Measurements from ENCODE around the gene WDFY2.

Gene WDFY2

DNA sequence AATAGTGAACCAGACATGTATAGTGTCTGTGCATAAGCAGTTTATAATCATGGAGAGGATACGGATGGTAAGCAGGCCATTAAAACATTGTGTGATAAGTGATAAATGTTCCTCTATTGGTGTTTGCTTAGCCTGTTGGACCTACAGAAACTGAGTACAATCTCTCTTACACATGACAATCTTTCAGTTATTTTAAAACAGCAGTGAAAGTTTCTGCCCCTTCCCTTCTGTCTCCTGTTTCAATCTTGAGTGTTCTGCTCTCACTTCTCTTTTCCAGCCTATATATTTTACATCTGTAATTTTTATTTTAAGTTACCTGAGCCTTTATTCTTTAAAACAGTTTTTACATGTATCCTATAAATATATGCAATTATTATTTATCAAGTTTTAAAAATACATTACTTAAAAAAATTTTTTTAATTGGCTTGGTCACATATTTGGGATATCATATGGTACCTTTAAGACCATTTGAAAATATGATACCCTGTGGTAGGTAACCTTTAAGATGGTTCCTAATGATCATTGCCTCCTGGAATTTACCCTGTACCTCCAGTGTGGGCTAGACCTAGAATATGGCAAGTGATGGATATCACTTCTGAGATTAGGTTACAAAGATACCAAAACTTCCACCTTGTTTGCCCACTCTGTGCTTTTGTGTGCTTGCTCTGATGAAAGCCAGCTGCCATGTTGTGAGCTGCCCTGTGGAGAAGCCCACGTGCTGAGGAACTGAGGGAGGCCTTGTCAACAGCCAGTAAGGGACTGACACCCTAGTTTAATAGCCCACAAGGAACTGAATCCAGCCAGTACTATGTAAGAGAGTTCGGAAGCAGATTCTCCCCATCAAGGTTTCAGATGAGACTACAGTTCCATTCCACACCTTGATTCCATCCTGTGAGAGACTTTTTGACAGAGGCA lies 120.4 kb downstream of the WDFY2 start:
- Mint-ChIP-seq H3K36me3 (peaks cover 18% of the 10 kb centered on the region), H3K9me3 (ENCODE audit: low read depth) (no peaks in the 10 kb centered on the region), H3K4me1 (ENCODE audit: low read depth) (no peaks in the 10 kb centered on the region), H3K27me3 (no peaks in the 10 kb centered on the region), H3K4me3 (no peak overlapping the region), H3K27ac (no peak overlapping the region)

GRCh38 chr13:51707461-51707860 lies 123.2 kb downstream of the WDFY2 start:
- Mint-ChIP-seq H3K27me3 (no peaks in the 10 kb centered on the region), H3K4me1 (ENCODE audit: low read depth) (no peaks in the 10 kb centered on the region), H3K36me3 (peaks cover 16% of the 10 kb centered on the region), H3K27ac (no peak overlapping the region), H3K4me3 (no peak overlapping the region), H3K9me3 (ENCODE audit: low read depth) (no peaks in the 10 kb centered on the region)

GRCh38 chr13:51713807-51714206 lies 129.5 kb downstream of the WDFY2 start:
- H3K36me3 Mint-ChIP-seq: no peaks in the 10 kb centered on the region
- H3K4me3 Mint-ChIP-seq: no peak overlapping the region
- no peaks in the 10 kb centered on the region for H3K9me3 Mint-ChIP-seq (ENCODE audit: low read depth)
- no peak overlapping the region for H3K27ac Mint-ChIP-seq
- no peaks in the 10 kb centered on the region for H3K27me3 Mint-ChIP-seq
- no peaks in the 10 kb centered on the region for H3K4me1 Mint-ChIP-seq (ENCODE audit: low read depth)

DNA sequence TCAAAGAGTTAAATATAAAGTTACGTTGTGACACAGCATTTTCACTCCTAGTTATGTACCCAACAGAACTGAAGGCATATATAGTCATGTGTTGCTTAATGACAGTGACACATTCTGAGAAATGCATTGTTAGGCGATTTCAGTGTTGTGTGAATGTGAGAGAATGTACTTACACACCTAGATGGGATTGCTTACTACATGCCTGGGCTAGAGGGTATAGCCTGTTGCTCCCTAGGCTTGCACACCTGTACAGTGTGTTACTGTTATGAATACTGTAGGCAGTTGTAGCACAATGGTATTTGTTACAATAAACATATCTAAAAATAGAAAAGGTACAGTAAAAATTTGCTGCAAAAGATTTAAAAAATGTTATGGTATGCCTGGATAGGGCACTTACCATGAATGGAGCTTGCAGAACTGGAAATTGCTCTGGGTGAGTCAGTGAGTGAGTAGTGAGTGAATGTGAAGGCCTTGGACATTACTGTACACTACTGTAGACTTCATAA lies 130.5 kb downstream of the WDFY2 start:
- no peak overlapping the region for H3K27ac Mint-ChIP-seq
- no peaks in the 10 kb centered on the region for H3K4me1 Mint-ChIP-seq (ENCODE audit: low read depth)
- H3K4me3 Mint-ChIP-seq: no peak overlapping the region
- peaks cover 3% of the 10 kb centered on the region for H3K36me3 Mint-ChIP-seq
- H3K27me3 Mint-ChIP-seq: no peaks in the 10 kb centered on the region
- H3K9me3 Mint-ChIP-seq (ENCODE audit: low read depth): no peaks in the 10 kb centered on the region

GRCh38 chr13:51715613-51716012 lies 131.4 kb downstream of the WDFY2 start:
- Mint-ChIP-seq H3K4me1 (ENCODE audit: low read depth) (no peaks in the 10 kb centered on the region), H3K36me3 (peaks cover 5% of the 10 kb centered on the region), H3K9me3 (ENCODE audit: low read depth) (no peaks in the 10 kb centered on the region)

GRCh38 chr13:51717786-51718398 lies 133.6 kb downstream of the WDFY2 start:
- Mint-ChIP-seq H3K4me3 (no peak overlapping the region), H3K36me3 (peaks cover 7% of the 10 kb centered on the region), H3K4me1 (ENCODE audit: low read depth) (no peaks in the 10 kb centered on the region), H3K9me3 (ENCODE audit: low read depth) (no peaks in the 10 kb centered on the region), H3K27me3 (no peaks in the 10 kb centered on the region), H3K27ac (no peak overlapping the region)

More at GRCh38 chr13:51715613-51716012, 131.4 kb downstream of the WDFY2 start:
- no peak overlapping the region for H3K4me3 Mint-ChIP-seq
- no peak overlapping the region for H3K27ac Mint-ChIP-seq
- H3K27me3 Mint-ChIP-seq: no peaks in the 10 kb centered on the region

DNA sequence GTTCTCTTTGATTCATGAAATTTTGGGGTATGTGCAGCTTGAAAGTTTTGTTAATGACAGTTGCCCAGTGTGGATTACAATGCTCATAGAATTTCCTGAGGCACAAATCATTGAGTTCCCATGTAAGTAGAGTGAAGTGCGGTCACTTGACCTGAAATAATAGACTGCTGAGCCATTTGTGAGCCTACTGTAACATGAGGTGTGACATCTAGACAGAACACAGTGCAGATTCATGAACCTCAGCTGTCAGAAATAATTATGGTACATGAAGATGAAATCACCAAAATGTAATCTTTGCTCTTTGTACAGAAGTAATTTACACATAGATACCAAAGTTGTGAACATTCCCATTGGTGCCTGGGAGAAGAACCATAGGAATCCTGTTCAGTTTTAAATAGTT lies 135.1 kb downstream of the WDFY2 start:
- peaks cover 7% of the 10 kb centered on the region for H3K36me3 Mint-ChIP-seq
- H3K27ac Mint-ChIP-seq: no peak overlapping the region

GRCh38 chr13:51721496-51721895 lies 137.2 kb downstream of the WDFY2 start:
- H3K4me3 Mint-ChIP-seq: no peak overlapping the region
- peaks cover 13% of the 10 kb centered on the region for H3K36me3 Mint-ChIP-seq
- H3K27ac Mint-ChIP-seq: no peak overlapping the region
- H3K4me1 Mint-ChIP-seq (ENCODE audit: low read depth): no peaks in the 10 kb centered on the region
- no peaks in the 10 kb centered on the region for H3K27me3 Mint-ChIP-seq
- no peaks in the 10 kb centered on the region for H3K9me3 Mint-ChIP-seq (ENCODE audit: low read depth)

More for the DNA sequence above, 135.1 kb downstream of the WDFY2 start:
- Mint-ChIP-seq H3K27me3 (no peaks in the 10 kb centered on the region), H3K4me1 (ENCODE audit: low read depth) (no peaks in the 10 kb centered on the region), H3K4me3 (no peak overlapping the region), H3K9me3 (ENCODE audit: low read depth) (no peaks in the 10 kb centered on the region)

- Mint-ChIP-seq H3K9me3 (ENCODE audit: low read depth) (no peaks in the 10 kb centered on the region), H3K27me3 (no peaks in the 10 kb centered on the region), H3K27ac (no peak overlapping the region), H3K4me1 (ENCODE audit: low read depth) (no peaks in the 10 kb centered on the region), H3K4me3 (no peak overlapping the region), H3K36me3 (peaks cover 16% of the 10 kb centered on the region)
Measured at GRCh38 chr13:51723529-51723928, 139.3 kb downstream of the WDFY2 start.

DNA sequence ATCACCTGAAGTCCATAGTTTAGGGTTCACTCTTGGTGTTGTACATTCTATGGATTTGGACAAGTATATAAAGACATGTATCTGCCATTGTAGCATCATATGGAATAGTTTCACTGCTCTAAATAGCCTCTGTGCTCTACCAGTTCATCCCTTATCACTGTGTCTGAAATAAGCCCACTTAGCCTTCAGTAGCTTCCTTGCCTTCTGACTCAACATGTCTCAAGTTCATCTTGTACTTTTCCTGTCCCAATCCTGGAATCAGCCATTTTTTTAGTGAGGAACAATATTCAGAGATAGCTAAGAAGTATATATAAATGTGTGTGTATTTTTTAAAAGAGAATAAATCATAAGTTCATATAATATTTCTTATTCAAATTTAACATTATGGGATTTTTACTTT lies 140.5 kb downstream of the WDFY2 start:
- H3K27ac Mint-ChIP-seq: no peak overlapping the region
- peaks cover 13% of the 10 kb centered on the region for H3K36me3 Mint-ChIP-seq
- no peak overlapping the region for H3K4me3 Mint-ChIP-seq
- no peaks in the 10 kb centered on the region for H3K4me1 Mint-ChIP-seq (ENCODE audit: low read depth)
- no peaks in the 10 kb centered on the region for H3K9me3 Mint-ChIP-seq (ENCODE audit: low read depth)
- H3K27me3 Mint-ChIP-seq: no peaks in the 10 kb centered on the region

GRCh38 chr13:51726446-51727193 lies 142.4 kb downstream of the WDFY2 start:
- no peaks in the 10 kb centered on the region for H3K27me3 Mint-ChIP-seq
- H3K4me1 Mint-ChIP-seq (ENCODE audit: low read depth): no peaks in the 10 kb centered on the region
- H3K36me3 Mint-ChIP-seq: peaks cover 11% of the 10 kb centered on the region
- no peaks in the 10 kb centered on the region for H3K9me3 Mint-ChIP-seq (ENCODE audit: low read depth)
- H3K4me3 Mint-ChIP-seq: no peak overlapping the region
- no peak overlapping the region for H3K27ac Mint-ChIP-seq

DNA sequence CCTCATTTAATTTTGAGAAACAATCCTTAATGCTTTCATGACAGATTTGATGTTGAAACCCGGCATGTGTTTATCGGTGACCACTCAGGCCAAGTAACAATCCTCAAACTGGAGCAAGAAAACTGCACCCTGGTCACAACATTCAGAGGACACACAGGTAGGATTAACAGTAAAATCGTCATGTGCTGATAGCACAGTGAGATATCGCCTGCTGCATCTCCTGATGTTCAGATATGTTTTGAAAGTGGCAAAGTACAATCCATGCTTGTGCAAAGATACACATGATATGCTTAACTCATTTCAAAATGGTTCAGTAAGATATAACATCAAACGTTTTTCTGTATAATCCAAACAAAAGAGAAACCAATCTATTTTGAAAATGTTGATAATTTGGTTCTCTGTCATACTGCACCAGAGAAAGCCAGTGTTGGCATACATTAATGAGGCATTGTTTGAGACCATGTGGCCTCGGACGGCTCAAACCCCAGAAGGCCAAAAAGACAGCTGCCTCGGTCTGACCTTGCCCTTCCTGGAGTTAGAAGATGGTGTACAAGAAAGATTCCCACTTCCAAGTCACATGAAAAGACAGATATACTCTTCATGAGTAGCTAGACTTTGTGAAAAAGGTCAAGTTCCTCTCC lies 143.5 kb downstream of the WDFY2 start:
- Mint-ChIP-seq H3K4me1 (ENCODE audit: low read depth) (no peaks in the 10 kb centered on the region), H3K4me3 (no peak overlapping the region), H3K27me3 (no peaks in the 10 kb centered on the region), H3K9me3 (ENCODE audit: low read depth) (no peaks in the 10 kb centered on the region), H3K27ac (no peak overlapping the region), H3K36me3 (peaks cover 13% of the 10 kb centered on the region)

DNA sequence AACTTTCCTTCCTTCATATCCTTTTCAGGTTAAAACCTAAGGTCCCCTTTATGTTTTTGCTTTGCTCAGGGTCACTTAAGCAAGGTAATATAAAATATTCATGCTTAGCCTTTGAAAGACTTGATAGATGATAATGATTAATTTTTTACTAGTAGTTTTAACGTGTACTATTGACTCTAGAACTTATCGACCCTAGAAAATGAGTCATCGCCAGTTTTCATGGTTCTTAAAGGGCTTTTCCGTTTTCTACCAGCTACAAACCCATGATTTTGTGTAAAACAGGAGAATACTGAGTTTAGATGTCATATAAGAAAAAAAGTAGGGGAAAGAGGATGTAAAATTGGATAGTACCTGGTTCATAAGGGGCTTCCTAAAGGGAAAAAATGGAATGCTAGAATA lies 144.0 kb downstream of the WDFY2 start:
- Mint-ChIP-seq H3K4me1 (ENCODE audit: low read depth) (no peaks in the 10 kb centered on the region), H3K27me3 (no peaks in the 10 kb centered on the region), H3K36me3 (peaks cover 14% of the 10 kb centered on the region), H3K9me3 (ENCODE audit: low read depth) (no peaks in the 10 kb centered on the region), H3K27ac (no peak overlapping the region), H3K4me3 (no peak overlapping the region)

DNA sequence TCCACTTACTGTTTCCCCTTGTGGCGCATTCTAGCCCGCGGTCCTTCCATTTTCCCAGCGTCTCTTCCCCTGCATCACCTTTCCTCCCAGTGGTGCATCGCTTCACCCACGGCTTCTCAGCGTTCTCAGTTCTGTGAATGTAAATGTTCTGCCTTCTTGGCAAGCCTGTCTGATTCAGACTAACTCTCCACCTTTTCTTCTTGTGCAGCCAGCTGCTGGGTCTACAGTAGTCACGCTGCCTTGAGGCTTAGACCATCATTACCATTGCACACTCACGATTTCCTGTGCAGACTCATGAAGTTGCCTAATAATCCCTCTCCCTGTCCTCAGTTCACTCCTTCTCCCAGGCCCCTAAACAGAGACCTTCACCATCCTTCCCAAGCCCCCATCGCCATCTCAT lies 144.7 kb downstream of the WDFY2 start:
- H3K36me3 Mint-ChIP-seq: peaks cover 19% of the 10 kb centered on the region
- no peak overlapping the region for H3K27ac Mint-ChIP-seq
- no peaks in the 10 kb centered on the region for H3K4me1 Mint-ChIP-seq (ENCODE audit: low read depth)
- no peak overlapping the region for H3K4me3 Mint-ChIP-seq
- H3K27me3 Mint-ChIP-seq: no peaks in the 10 kb centered on the region
- no peaks in the 10 kb centered on the region for H3K9me3 Mint-ChIP-seq (ENCODE audit: low read depth)
